SW480 (cell line): Measurements from ENCODE around the gene SLC25A29.
"Not testable (repeated sequence)": the region's sequence is repeated elsewhere in the genome, so short reads cannot be mapped to it uniquely, and the experiment has no call there.

Experiments used
- DNase-seq: peaks from one replicate; pipeline ENCODE4 v3.0.0-alpha.2; 2016; ENCODE audit warnings: low spot score

SLC25A29 gene

DNA sequence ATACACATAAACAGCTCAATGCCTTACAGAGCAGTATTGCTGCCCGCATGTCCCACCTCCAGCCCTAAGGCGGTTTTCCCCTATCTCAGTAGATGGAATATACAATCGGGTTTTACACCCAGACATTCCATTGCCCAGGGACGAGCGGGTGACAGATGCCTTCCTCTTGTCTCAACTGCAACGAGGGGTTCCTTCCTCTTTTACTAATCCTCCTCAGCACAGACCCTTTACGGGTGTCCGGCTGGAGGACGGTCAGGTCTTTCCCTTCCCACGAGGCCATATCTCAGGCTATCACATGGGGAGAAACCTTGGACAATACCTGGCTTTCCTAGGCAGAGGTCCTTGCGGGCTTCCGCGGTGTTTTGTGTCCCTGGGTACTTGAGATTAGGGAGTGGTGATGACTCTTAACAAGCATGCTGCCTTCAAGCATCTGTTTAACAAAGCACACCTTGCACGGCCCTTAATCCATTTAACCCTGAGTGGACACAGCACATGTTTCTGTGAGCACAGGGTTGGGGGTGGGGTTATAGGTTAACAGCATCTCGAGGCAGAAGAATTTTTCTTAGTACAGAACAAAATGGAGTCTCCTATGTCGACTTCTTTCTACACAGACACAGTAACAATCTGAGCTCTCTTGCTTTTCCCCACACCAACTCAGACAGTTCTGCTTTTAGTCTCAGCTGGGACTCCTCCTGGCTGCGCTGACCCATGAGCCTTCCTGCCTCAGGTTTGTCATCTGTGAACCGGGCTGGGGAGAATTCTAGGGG is 6.0 kb upstream of the SLC25A29 start:
- not testable (repeated sequence) for DNase-seq

DNA sequence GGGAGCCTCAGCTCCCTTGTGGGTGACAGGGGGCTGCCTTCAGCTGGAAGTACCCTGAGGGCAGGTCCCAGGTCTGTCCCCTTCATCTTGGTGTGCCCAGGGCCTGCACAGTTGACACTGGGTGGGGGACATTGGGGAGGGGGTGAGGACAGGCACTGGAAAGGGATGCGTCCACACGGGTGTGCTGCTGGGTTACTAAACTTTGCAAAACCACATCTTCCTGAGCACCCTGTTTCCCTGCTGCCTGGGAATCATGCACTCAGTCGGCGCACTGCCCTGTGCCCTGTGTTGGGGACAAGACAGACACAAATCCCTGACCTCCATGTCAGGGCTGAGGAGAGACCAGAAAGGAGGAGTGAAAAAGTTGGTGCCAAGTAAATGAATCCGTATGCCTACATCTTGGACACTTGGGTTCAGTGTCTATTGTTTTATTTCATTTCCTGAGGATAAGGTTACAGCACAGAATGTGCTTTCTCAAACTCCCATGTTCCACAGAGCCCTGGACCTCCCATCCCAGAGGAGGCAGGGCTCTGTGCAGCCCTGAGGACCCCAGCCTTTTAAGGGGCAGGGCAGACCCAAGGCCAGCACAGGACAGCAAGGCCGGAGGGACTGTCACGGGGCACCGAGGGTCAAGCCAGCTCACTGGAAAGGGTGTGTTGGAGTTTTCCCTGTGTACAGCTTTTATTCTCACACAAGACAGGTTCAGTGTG is 2.9 kb upstream of the SLC25A29 start:
- DNase-seq = no peak

DNA sequence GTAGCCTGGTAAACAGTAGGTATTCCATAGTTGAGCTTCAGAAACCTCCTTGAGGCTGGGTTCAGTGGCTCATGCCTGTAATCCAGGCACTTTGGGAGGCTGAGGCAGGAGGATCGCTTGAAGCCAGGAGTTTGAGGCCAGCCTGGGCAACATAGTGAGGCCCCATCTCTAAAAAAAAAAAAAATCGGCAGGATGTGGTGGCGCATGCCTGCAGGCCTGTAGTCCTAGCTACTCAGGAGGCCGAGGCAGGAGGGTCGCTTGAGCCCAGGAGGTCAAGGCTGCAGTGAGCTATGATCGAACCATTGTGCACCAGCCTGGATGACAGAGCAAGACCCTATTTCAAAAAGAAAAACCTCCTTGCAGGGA is 2.2 kb upstream of the SLC25A29 start:
- DNase-seq = not testable (repeated sequence)

DNA sequence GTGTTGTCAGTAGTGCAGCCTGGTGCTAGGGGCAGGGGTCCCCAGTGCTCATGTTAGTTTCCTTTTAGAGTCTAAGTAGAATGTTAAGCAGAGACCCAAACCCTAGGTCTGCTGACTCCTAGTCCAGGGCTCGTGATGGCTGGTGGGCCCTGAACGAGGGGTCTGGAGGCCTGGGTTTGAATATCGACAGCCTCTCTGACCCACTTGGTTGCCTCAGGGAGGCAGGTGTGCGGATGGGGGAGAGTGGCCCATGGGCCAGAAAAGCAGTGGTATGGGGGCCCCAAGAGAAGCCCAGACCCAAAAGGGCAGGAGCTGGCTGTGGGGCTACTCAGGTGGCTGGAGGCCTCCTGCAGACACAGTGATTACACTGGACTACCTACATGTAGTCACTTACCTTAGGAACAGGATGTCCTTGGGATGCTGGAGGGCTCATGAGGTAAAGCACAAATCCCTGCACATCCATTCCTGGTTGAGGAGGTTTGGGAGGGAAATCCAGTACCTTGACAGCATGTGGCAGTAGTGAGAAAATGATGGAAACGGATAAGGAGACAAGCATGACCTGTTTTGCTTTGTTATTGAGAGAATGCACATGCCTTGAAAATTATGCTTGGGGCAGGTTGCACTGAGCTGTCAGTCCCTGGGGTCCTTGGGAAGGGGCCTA is 1.7 kb upstream of the SLC25A29 start:
- peak; percentile 30 for DNase-seq

DNA sequence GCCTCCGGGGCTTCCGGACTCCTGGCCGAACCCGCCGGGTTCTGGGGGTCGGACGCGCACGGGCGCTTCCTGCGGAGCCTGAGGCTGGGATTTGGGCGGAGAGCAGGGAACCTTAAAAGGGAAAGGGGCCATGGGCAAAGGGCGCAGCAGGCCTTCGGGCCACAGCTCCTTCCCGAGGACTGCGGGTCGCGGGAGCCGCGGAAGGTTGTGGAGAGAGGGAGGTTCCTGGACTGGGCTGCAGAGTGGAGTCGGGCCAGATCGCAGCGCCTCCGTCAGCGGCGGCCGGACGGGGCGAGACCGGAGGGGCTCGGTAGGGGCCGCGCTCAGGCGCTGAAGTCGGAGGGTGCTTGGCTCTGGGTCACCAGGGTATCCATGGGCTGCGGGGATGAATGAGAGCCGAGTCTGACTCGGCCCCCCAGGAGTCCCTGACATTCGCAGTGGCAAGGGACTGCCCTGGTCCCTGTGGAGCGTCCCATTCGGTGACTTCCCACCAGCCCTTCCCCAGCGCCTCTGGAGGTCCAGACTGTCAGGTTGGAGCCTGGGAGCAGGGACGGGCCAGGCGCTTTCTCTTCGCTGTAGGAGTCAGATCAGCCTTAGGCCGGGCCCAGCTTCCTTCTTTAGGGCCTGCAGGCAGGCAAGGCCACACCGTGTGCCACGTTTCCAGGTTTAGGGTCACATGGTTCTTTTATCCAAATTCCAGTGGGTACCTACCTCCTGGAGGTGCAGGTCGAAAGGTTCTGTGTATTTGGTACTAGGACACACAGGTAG is 938 bp upstream of the SLC25A29 start:
- no peak for DNase-seq

DNA sequence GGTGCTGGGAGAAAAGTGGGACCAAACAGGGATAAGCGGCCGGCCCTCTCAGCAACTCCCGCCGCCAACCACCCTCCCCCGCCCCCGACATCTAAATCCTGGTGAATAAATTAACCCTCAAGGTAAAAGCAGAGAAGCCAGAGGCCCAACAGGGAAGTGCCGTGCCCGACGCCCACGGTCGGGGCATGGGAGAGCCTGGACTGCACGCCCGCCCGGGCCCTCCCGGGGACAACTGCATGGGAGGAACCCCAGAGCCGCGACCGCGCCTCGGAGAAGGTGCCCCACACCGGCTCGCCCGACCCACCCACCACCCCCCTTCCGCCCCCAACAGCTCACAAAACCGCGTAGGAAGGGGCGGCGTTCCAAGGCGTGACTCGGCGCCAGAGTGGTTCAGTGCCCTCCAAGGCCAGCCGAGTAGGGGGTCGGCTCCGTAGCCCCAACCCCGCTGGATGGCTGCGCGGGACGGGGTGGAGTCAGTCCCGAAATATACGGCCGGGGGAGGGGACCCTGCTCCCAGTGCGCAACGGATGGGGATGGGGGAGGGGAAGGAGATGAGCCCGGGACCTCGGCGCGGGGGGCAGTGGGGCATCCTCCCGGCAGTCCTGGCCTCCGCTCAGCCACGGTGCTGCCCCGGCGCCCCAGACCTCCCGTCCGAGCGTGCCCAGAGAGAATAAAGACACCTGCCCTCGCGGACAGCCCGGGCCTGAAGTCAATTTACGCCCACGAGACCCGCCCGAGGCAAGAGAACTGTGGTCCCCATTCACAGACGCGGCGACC is 732 bp downstream of the SLC25A29 start:
- peak; percentile 61 for DNase-seq

DNA sequence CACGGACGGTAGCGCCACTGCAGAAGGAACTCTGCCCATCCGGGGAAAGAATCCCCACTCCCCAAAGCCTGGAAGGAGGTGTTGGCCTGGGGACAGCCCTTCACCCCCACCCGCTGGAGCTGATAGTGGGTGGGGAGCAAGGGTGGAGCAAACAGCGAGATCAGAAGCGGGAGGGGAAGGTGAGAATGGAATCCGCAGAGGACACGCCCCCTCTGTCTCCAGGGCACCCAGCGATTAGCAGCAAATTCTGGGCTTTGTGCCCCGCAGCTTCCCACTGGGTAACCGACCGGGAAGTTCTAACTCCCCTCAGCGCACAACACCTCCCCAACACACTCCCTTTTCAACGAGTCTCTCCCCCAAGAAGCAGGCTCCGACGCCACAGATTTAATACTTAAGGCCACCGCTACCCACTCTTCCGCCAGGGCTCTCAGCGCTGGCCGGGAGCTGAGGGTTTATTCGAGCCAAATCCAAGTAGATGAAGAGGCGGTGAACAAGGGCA is 1.4 kb downstream of the SLC25A29 start:
- DNase-seq = peak; percentile 68

DNA sequence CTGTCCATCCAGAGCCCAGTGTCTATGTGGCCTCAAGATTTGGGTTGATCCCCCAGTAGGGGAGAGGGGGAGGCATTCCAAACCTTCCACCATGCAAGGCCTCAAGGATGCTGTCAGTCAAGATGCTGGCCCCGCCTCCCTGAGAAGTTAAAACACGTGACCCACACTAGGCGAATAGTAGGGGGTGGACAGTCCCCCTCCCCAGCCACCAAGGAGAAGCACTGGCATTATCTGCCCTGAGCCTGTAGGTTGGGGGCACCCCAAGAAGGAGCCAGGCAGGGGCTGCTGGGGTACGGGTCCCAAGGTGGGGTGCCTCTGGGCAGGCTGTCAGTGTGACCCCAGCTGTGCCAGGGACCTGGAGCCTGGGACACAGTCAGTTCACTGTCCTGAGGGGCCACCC is 2.3 kb downstream of the SLC25A29 start:
- DNase-seq = no peak

DNA sequence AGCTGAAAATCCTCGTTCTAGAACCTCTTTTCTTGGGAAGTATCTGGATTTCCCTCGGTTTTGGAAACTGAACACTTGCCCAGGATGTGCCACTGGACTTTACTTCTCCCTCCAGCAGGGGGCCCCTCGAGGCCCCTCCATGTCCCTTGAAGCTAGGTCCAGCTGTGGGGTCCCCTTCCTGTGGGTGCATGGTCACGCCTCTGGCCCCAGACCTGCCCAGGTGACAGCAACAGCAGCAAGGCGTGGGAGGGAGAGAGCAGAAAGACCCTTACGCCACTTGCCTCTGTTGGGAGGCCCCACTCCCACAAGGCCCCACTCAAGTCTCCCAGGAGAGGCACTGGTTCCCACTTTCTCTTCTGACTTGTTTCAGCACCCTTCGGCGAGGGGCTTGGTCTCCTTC is 3.1 kb downstream of the SLC25A29 start:
- no peak for DNase-seq

DNA sequence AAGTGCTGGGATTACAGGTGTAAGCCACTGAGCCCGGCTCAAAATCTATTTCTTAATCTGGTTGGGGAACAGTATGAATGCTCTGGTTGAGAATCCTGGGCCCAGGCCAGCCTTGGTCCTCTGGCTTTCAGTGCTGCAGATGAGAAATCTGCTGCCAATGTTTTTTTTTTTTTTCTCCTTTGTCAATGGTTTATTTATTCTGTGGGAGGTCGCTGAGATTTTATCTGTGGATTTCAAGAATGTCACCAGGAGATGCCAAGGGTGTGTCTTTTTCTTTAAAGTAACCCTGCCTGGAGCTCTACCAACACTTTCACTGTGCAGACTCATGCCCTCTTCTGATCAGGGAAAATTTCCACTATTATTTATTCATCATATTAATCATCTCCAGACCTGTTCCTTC is 3.6 kb downstream of the SLC25A29 start:
- DNase-seq = no peak

DNA sequence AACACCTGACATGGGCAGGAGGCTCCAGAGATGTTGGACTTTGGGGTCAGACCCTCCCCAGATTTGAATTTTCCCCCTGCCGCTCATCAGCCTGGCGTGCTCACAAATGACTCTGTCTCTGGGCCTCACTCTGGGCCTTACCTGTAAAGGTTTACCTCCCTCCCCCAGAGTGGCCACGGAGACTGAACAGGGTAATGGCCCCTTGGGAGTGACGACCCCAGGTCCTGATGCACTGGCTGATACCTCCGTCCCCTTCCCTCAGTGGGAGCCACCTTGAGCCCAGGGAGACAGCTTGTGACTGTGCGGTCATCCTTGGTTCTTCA is 7.0 kb downstream of the SLC25A29 start:
- no peak for DNase-seq

DNA sequence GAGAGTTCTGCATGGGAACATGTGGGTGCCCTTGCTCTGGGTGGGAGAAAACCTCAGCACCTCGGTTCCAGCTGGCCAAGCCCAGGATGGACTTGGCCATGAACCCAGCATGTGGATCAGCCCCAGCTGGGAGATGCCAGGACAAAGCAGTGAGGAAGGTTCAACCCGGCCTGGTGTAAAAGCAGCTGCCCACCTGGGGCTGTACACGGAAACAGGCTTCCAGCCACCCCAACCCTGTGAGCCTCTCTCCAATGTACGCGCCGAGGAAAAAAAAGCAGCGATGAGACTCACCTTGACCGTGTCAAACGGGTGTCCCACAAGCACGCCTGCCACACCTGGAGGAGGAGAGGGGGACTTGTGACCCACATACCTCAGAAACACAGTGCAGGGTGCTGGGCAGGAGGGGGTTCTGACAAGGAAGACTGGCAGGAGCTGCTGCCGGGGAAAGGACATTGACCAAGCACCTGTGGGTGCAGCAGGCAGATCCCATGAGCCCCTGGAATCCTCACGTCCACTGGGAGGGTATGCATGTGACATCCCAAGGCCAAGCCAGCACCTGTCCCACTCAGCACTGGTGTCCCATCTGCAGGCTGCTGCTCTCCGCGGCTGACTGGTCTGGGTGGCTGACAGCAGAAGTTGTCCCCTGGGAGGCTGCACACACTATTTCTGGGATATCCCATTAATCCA is 7.5 kb downstream of the SLC25A29 start:
- no peak for DNase-seq

DNA sequence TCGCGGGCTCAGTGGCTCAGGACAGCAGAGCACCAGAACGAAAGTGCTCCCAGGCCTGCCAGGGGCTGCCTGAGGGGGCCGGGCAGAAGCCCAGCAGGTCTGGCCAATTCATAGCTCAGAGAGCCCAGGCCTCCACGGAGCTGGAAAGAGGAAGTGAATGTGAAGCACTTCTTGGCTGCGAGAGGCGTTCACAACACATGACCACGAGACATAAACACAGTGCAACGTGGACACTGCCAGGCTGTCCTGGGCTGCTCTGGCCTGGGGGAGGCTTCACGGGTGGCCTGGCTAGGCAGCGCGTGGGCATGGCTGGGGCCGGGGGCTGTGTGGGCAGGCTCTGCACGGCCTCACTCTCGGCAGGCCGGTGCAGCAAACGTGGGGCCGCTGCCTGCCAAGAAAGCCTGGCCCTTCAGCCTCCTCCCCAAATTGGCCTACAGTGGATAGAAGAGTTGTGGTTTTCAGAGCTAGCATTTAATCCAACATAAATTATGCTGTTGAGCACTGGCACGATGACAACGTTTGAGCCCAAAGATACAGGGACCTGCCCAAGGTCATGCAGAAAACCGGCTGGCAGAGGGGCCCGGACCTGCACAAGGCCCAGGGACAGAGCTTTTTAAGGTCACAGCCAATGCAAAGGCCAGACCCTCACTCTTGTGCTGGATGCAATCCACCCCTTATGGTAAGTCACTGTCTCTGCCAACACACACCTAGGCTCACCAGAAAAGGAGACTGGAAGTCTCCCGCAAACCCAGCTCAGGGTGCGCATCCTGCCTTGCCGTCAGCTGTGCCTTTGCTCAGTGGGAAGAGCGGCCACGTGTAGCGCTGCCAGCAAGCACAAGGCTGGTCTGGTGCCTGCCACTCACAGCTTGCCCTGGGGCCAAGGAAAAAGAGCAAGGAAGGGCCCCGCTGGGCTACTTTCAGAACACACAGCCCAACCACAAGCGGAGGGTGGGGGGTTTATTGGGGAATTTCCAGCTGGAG is 8.6 kb downstream of the SLC25A29 start:
- DNase-seq = no peak

DNA sequence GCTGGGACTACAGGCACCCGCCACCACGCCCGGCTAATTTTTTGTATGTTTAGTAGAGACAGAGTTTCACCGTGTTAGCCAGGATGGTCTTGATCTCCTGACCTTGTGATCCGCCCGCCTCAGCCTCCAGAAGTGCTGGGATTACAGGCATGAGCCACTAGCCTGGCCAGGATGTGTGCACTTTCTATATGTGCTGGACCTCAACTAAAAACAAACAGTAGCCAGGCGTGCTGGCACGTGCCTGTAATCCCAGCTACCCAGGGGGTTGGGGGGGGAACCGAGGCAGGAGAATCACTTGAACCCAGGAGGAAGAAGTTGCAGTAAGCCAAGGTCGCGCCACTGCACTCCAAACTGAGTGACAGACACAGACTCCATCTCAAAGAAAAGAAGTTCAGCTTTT is 9.5 kb downstream of the SLC25A29 start:
- DNase-seq = not testable (repeated sequence)

DNA sequence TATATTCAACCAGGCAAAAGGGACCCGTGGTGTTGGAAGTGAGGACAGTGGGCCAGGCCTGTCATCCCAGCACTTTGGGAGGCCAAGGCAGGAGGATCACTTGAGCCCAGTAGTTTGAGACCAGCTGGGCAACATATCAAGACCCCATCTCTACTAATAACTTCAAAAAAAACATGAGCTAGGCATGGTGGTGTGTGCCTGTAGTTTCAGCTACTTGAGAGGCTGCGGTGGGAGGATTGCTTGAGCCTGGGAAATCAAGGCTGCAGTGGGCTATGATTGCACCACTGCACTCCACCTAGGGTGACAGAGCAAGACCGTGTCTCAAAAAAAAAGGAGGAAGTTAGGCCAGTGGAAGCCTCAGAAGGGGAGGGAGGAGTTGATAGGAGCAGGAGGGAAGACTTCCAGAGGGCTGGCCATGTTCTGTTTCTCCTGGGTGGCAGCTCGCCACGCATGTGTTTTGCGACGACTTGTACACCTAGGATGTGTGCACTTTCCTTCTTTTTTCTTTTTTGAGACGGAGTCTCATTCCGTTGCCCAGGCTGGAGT is 10.1 kb downstream of the SLC25A29 start:
- DNase-seq = no peak

DNA sequence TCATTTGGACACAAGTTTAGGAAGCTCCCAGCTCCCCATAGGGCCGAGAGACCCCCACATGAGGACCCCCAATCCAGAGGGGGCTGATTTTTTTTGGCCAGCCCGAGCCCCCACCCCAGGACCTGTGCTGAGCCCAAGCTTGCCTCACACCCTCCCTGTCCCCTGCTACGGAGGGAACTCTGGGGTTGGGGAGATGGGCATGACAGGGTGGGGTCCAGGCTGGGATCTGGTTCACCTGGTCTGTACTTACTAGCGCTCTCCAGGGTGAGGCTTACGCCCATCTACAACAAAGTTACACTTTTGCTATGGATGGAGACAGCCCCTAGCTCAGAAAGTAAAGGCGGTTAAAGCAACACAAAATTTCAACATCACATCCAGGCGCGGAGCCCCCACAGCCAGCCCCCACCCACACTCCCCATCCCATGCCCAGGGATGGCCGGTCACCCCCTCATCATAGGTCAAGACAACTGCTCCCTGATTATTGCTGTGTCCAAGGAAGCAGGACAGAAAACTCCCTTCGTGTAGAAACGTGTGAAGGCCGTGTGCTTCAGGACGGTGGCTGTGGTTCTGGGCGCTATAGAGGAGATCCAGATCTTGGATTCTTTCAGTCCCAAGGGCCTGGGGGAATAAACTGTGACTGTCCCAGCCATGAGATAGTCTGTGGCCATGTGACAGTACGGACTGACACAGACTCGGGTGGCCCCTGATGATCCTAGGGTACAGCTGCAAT is 10.7 kb downstream of the SLC25A29 start:
- DNase-seq = no peak

DNA sequence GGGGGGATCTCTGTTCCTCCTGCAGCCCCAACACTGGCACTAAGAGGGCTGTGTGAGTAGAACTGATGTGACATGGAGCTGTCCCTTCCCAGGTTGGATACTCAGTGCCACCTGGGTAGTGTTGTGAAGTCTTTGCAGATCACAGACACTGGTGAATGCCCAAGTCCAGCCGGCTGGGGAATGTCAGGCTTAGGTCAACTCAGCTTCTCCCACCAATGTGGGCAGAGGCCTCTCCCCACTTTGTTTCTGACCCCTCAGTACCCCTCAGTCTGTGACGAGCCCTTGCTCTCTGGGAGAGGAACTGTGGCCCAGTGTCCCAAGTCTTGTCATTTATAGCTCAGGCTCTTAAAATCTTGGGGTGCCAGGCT is 11.3 kb downstream of the SLC25A29 start:
- no peak for DNase-seq

DNA sequence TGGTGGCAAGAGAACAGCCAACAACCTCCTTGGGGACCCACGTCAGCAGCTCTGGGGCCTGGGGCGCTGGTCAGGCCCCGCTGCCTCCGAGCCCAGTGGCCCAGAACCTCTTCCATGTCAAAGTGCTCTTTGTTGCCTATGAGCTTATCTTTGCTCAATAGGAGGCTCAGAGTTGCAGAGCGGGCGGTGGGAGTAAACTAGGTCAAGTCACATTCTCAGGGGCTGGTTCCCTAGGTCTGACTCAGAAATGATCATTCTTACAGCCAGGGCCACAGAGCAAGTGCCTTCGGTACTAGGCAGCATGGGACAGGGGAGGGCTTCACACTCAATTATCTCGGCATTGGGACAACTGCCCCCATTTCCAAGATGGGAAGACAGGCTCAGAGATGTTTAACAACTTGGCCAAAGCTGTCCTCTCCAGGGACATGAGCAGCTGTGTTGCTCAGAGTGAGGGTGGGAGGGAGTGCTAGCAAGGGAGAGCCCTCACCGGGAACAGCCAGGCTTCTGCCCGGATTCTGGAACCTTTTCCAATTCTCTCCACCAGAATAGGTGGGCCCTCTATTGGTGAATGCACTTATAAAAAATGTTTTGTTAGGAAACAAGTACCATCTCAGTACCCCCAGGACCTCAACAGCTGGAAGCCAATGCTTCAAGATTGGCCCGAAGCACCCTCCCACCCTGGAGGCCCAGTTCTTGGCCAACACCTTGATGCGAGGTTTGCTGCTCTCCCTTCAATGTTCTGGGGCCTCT is 11.9 kb downstream of the SLC25A29 start:
- DNase-seq = no peak
